GM18511 (cell line): ENCODE measurements around the gene AMPD3.

Experiments
- ATAC-seq: cut with Tn5 transposase; IDR thresholded peaks from one replicate; pipeline ENCODE4 v1.9.1; 2021; ENCODE audit warnings: mild to moderate bottlenecking, moderate library complexity; ENCODE audit not compliant: unreplicated experiment

Gene AMPD3

GRCh38 chr11:10500757-10501684, 46.0 kb downstream of the AMPD3 start:
- ATAC-seq = no peak

- ATAC-seq = no peak
These were observed 47.1 kb downstream of the AMPD3 start for GRCh38 chr11:10502065-10502680.

DNA sequence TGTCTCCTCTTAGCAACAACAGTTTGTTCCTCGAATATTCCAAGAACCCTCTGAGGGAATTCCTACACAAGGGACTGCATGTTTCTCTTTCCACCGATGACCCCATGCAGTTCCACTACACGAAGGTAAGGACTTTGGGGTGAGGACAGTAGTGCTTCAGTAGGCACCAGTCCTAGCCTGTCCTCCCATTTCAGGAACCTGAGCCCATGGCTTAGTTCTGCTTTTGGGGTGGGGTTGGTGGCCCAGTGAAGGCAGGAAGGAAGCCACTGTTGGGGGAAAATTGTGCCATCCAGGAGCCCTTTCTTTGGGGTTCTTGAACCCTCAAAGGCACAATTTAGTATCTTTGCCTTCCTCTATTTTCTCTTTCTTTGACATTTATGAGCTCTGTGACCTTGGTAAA, 47.7 kb downstream of the AMPD3 start:
- ATAC-seq = no peak

GRCh38 chr11:10503221-10503620, 48.2 kb downstream of the AMPD3 start:
- ATAC-seq = no peak

GRCh38 chr11:10503777-10504480, 48.9 kb downstream of the AMPD3 start:
- no peak for ATAC-seq

DNA sequence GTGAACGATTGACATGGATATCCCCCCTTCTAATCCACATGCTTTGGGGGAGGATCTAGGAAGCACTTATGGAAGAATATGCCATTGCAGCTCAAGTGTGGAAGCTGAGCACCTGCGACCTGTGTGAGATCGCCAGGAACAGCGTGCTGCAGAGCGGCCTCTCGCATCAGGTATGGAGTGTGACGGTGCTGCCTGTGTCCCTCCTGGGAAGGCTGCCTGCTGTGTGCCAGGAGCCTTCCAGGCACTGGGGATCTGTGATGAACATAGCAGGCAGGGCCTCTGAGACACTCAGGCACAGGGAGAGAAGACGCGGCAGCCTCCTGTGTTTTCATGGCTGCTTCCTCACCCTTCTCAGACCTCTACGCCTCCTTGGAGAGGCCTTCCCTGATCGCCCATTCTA, 49.4 kb downstream of the AMPD3 start:
- ATAC-seq = no peak

DNA sequence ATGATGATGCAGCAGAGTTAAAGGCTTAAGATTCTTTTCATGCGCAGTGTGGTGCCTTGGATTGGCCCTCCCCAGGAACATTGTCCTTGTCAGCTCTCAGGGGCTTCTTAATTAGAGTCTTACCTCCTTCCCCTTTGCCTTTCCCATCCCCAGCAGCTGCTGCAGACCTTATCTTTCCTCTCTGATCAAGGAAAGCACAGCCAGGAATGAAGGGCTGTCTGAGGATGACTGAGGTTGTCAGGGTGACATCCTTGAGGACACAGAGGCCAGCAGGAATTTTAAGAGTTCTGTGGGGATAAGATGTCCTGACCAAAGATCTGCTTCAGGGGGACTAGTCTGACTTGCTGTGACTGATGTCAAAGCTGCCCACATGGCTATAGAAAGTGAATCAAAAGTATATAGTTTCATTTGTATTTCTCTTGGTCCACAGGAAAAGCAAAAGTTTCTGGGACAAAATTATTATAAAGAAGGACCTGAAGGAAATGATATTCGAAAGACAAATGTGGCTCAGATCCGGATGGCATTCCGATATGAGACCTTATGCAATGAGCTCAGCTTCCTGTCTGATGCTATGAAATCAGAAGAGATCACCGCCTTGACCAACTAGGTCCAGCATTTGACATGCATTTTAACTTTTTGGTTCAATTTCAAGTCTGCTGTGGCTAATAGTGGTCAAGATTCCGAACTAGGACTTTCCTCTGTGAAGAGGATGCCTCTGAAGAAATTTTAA, 50.4 kb downstream of the AMPD3 start:
- no peak for ATAC-seq

- ATAC-seq = no peak
These were observed 50.9 kb downstream of the AMPD3 start for GRCh38 chr11:10506008-10506370.

DNA sequence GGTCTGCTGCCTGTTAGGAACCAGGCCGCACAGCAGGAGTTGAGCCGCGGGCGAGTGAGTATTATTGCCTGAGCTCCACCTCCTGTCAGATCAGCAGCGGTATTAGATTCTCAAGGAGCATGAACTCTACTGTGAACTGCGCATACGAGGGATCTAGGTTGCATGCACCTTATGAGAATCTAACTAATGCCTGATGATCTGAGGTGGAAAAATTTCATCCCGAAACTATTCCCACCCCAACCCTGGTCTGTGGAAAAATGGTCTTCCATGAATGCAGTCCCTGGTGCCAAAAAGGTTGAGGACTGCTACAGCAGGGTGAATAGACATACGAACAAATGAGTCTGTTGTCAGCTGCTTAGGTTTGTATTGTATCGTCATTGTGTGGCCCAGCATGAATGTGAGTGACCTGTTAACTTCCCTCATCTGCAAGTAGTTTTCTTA, 56.1 kb downstream of the AMPD3 start:
- ATAC-seq = no peak

DNA sequence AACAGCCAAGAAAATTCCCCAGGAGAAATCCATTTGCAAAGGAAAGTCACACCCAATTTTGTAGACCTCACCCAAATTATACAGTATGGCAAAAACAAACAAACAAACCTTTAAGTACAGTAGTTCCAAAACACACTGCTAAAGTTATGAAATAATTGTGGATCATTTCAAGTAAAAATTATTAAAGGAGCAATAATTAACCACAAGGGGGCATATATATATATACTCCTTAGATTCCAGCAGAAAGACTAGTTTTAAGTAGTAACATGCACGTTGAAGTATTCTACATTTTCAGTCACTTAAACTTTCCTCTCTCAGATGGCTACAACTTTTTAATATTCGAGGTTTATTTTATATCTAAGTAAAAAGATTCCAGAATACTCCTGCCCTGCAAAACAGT, 59.1 kb downstream of the AMPD3 start:
- no peak for ATAC-seq

DNA sequence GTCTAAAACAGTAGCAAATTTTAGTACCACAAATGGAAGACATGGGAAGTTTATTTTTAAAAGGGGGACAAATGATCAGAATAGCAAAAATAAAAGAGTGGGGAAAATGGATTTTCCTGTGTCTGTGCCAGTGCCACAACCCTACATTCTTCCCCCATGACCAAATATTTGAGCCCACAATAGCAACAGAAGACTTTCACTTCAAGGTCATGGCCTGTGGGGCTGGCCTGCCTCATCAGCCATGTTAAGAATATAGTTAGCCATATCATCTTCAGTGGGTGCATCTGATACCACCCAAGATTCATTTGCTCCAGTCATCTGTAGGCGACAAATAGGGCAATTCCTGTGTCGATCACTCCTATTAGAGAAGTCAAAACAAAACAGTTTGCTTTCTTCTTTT, 59.6 kb downstream of the AMPD3 start:
- ATAC-seq = no peak

GRCh38 chr11:10515418-10515817, 60.4 kb downstream of the AMPD3 start:
- ATAC-seq = no peak

GRCh38 chr11:10518123-10518522, 63.1 kb downstream of the AMPD3 start:
- ATAC-seq = no peak

GRCh38 chr11:10518891-10519290, 63.8 kb downstream of the AMPD3 start:
- no peak for ATAC-seq

DNA sequence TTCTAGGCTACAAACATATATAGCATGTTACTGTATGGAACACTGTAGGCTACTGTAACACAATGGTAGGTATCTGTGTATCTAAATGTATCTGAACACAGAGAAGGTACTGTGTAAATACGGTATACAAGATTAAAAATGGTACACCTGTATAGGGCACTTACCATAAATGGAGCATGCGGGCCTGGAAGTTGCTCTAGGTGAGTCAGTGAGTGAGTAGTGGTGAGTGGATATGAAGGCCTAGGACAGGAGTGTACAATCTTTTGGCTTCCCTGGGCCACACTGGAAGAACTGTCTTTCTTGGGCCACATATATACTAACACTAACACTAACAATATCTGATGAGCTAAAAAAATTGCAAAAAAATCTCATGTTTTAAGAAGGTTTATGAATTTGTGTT, 64.6 kb downstream of the AMPD3 start:
- no peak for ATAC-seq

DNA sequence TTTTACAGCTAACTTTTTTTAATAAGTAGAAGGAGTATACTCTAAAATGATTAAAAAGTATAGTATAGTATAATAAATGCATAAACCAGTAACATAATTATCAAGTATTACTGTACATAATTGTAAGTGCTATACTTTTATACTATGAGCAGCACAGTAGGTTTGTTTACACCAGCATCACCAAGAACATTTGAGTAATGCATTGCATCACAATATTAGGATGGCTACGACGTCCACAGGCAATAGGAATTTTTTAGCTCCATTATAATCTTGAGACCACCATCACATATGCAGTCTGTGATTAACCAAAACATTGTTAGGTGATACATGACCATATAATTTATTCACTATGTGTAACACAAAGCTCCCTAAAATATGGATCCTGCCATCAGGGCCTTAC, 65.5 kb downstream of the AMPD3 start:
- ATAC-seq = no peak

- no peak for ATAC-seq
These were observed 67.2 kb downstream of the AMPD3 start for GRCh38 chr11:10522276-10522675.

GRCh38 chr11:10522921-10523320, 67.9 kb downstream of the AMPD3 start:
- ATAC-seq = no peak

GRCh38 chr11:10524471-10524870, 69.4 kb downstream of the AMPD3 start:
- no peak for ATAC-seq

DNA sequence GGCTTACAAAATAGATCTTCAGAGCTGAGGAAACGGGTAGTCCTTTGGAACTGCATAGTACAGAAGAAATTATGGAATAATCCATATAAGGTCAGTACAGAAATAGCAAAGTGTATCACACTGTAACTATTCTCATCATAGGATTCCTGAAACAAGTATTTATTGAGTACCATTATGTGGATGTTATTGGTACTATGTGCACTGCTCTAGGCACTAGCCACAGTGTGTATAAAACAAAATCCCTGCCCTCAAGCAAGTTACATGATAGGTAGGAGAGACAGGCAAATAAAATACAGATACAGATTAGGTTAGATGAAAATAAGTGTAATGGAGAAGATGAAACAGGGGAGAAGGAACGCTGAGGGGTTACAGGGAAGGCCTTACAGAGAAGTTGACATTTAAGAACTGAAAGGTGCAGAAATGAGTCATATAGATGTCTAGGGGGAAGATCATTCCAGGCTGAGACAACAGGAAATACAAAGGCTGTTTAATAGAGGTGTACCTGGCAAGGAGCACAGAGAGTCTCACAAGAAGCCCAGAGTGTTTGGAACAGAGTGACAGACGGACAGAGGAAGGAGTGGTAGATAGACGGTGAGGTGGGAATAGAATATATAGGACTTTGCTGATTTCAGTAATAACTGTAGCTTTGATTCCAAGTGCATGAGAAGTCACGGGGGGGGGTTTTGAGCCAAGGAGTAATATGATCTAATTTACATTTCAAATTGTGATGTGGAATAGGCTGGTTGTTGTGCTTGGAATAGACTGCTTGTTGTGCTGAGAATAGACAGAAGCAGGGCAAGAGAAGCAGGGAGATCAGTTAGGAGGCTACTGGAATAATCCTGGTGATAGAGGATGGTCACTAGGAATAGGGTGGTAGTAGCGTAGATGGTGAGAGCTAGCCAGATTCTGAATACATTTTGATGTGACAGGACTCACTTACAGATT, 72.2 kb downstream of the AMPD3 start:
- ATAC-seq = peak; percentile 77
